ENCODE measurements around the gene EFR3B.

Gene EFR3B

DNA sequence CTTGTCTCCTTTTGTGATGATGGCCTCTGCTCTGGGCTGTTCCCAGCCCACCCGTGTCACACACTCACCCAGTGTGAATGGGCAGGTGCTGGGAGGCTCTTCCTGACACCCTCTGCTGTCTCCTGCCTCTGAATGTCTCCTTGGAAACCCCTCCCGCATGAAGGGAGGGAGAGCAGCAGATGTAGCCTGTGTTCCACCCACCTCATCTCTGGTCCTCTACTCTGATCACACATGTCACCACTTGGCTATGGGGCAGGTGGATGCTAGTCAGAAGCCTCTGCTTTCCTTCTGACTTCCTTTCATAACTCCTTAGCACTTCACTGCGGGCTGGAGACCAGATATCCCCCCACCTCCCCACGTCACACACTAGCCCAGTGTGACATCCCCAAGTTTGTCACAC is 23.9 kb downstream of the EFR3B start:
- in situ Hi-C loops (cut with MboI; ENCODE audit: low sequenced_read_pairs, unreplicated experiment), result no loop called here
- DNase-seq (ENCODE audit: low spot score), result no peak
- TF ChIP-seq, protein P1, sequence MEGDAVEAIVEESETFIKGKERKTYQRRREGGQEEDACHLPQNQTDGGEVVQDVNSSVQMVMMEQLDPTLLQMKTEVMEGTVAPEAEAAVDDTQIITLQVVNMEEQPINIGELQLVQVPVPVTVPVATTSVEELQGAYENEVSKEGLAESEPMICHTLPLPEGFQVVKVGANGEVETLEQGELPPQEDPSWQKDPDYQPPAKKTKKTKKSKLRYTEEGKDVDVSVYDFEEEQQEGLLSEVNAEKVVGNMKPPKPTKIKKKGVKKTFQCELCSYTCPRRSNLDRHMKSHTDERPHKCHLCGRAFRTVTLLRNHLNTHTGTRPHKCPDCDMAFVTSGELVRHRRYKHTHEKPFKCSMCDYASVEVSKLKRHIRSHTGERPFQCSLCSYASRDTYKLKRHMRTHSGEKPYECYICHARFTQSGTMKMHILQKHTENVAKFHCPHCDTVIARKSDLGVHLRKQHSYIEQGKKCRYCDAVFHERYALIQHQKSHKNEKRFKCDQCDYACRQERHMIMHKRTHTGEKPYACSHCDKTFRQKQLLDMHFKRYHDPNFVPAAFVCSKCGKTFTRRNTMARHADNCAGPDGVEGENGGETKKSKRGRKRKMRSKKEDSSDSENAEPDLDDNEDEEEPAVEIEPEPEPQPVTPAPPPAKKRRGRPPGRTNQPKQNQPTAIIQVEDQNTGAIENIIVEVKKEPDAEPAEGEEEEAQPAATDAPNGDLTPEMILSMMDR (IDR thresholded peaks at IDR 0.05; ENCODE audit: borderline replicate concordance, control extremely low read depth, extremely low read depth, insufficient read depth, missing control alignments), result no peak

DNA sequence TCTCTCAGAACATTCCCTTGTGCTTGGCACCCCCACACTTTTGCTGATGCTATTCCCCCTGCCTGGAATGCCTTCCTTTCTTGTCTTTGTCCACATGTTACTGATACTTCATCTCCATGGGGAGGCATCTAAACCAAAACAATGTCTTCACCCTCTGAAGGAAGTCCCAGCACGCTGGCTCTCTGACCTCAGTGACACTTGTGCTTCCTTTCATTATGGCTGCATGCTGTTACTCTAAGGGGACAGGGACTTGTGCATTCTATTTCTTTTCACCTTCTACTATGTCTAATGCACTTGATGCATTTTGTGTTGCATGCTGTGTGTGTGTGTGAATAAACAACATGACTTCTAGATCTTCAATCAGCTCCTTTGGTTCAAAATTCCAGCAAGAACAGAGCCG is 24.6 kb downstream of the EFR3B start:
- TF ChIP-seq, protein P1 (IDR thresholded peaks at IDR 0.05; ENCODE audit: borderline replicate concordance, control extremely low read depth, extremely low read depth, insufficient read depth, missing control alignments), result no peak
- no peak for DNase-seq (ENCODE audit: low spot score)
- in situ Hi-C loops (cut with MboI; ENCODE audit: low sequenced_read_pairs, unreplicated experiment), result no loop called here

DNA sequence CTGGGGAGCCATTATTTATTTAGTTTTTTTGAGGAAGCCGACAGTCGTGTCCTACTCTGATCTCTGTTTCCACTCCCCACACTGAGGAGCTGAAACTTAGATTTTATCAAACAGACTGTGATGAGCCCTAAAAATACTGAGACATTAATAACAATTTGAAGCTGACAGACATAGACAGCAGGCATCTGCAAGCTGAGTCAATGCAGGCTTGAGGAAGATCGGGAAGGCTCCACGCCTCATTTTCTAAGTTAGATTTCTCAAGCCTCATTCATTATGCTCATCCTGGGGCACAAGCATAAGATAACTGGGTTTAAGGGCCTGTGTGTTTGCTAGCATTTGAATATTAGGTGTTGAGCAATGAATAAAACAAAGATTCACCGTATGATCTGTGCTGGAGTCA is 26.3 kb downstream of the EFR3B start:
- DNase-seq (ENCODE audit: low spot score), result no peak
- in situ Hi-C loops (cut with MboI; ENCODE audit: low sequenced_read_pairs, unreplicated experiment), result no loop called here
- TF ChIP-seq, protein P1 (IDR thresholded peaks at IDR 0.05; ENCODE audit: borderline replicate concordance, control extremely low read depth, extremely low read depth, insufficient read depth, missing control alignments), result no peak

GRCh38 chr2:25071966-25072365 is 30.1 kb downstream of the EFR3B start:
- TF ChIP-seq, protein P1 (IDR thresholded peaks at IDR 0.05; ENCODE audit: borderline replicate concordance, control extremely low read depth, extremely low read depth, insufficient read depth, missing control alignments), result no peak
- in situ Hi-C loops (cut with MboI; ENCODE audit: low sequenced_read_pairs, unreplicated experiment), result no loop called here
- no peak for DNase-seq (ENCODE audit: low spot score)

DNA sequence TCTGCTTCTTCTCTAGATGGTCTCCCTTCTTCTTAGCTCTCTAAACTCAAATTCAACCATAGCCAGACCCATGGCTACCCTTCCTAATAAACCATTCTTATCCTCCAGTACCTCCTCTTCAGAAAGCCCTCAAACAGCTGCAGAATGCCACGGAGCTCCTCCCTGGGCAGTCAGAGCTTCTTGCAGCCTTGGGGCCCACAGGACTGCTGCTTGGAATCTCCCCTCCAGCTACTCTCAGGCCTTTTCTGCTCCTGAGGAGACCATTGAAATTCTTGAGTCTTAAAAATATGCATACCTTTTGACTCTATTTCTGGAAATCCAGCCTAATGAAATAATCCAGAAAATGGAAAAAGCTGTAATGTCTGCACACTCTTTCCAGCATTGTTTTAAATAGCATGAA is 30.7 kb downstream of the EFR3B start:
- TF ChIP-seq, protein P1 (IDR thresholded peaks at IDR 0.05; ENCODE audit: borderline replicate concordance, control extremely low read depth, extremely low read depth, insufficient read depth, missing control alignments), result no peak
- no peak for DNase-seq (ENCODE audit: low spot score)
- in situ Hi-C loops (cut with MboI; ENCODE audit: low sequenced_read_pairs, unreplicated experiment), result no loop called here

DNA sequence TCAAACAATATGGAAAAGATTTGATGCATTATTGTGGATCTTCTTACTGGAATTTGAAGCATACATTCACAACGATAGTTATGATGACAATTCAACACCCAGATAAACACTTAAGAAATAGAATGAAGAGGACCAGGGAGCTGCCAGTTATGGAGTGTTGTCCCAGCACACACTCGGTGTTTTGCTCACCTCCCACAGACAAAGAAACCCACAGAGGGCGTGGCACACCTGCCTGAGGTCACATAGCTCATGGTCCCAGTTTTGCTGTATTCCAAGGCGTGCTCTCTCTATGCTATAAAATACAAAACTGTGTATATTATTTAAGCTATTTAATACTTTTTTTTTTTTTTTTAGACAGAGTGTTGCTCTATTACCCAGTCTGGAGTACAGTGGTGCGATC is 31.1 kb downstream of the EFR3B start:
- TF ChIP-seq, protein P1 (IDR thresholded peaks at IDR 0.05; ENCODE audit: borderline replicate concordance, control extremely low read depth, extremely low read depth, insufficient read depth, missing control alignments), result no peak
- no peak for DNase-seq (ENCODE audit: low spot score)
- in situ Hi-C loops (cut with MboI; ENCODE audit: low sequenced_read_pairs, unreplicated experiment), result no loop called here

DNA sequence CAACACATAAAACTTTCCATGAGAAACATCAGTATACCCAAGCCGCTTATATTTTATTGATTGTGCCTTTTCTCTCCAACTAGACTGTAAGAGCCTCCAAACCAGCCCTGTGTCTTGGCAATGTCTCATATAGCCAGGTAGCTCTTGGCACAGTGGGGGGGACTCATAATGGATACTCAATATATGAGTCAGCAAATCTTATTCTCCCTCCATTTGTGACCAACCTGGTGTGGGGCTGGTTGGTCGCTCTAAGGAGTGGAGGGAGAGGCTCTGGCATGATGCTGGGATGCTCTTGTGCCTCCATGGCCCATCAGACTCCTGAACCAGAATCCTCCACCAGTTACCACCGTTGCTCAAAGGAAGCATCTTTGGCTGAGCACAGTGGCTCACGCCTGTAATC is 32.0 kb downstream of the EFR3B start:
- in situ Hi-C loops (cut with MboI; ENCODE audit: low sequenced_read_pairs, unreplicated experiment), result no loop called here
- TF ChIP-seq, protein P1 (IDR thresholded peaks at IDR 0.05; ENCODE audit: borderline replicate concordance, control extremely low read depth, extremely low read depth, insufficient read depth, missing control alignments), result no peak
- DNase-seq (ENCODE audit: low spot score), result no peak
